Breast epithelium (tissue), 3 donors: ENCODE data around the gene CCDC33.

Experiments used
- CTCF ChIP-seq, 3 donors: fragments of 450-650 bp; IDR thresholded peaks; one replicate each; pipeline ENCODE4 v1.5.1; 2016 to 2017; ENCODE audit warnings: antibody characterized with exemption in 3 of 3, mild to moderate bottlenecking in 3 of 3, moderate library complexity in 3 of 3
- POLR2A ChIP-seq: fragments of 450-650 bp; IDR thresholded peaks from one replicate; pipeline ENCODE4 v1.6.1; 2016; ENCODE audit warnings: antibody characterized with exemption, mild to moderate bottlenecking, moderate library complexity

- TF ChIP-seq CTCF (IDR thresholded peaks at IDR 0.05) (no peak), POLR2A (no peak)
Measured at GRCh38 chr15:74350295-74351275, 114.5 kb downstream of the CCDC33 start.
